Body of pancreas (tissue), 4 donors: Measurements from ENCODE around the gene CDV3.

Source experiments
- POLR2A ChIP-seq, 3 donors: fragments of 450-650 bp; IDR thresholded peaks; one replicate each; pipeline ENCODE4 v1.6.1; 2016; ENCODE audit warnings: antibody characterized with exemption in 3 of 3, mild to moderate bottlenecking in 2 of 3
- TF ChIP-seq, protein P1 (sequence below), 7 experiments: fragments of 450-650 bp in 4 of 7; fragments of 200-600 bp in 3 of 7; sonication (generic) in 3 of 7; IDR thresholded peaks; one replicate each; pipeline ENCODE4 v1.5.1; 2016 to 2019; ENCODE audit warnings: antibody characterized with exemption in 7 of 7

DNA sequence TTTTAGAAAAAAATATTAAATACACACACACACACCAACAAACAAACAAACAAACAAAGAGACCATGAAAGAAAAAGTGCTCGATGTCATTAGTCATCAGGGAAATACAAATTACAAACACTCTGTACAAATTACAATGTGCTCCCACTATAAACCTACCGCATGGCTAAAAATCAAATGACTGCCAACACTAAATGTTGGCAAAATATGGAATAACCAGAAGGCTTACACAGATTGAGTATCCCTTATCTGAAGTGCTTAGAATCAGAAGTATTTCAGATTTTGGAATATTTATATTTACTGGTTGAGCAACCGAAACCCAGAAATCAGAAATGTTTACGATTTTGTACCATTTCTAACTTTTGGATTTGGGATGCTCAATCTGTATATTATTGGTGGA lies 33.4 kb downstream of the CDV3 start:
- TF ChIP-seq, protein P1, sequence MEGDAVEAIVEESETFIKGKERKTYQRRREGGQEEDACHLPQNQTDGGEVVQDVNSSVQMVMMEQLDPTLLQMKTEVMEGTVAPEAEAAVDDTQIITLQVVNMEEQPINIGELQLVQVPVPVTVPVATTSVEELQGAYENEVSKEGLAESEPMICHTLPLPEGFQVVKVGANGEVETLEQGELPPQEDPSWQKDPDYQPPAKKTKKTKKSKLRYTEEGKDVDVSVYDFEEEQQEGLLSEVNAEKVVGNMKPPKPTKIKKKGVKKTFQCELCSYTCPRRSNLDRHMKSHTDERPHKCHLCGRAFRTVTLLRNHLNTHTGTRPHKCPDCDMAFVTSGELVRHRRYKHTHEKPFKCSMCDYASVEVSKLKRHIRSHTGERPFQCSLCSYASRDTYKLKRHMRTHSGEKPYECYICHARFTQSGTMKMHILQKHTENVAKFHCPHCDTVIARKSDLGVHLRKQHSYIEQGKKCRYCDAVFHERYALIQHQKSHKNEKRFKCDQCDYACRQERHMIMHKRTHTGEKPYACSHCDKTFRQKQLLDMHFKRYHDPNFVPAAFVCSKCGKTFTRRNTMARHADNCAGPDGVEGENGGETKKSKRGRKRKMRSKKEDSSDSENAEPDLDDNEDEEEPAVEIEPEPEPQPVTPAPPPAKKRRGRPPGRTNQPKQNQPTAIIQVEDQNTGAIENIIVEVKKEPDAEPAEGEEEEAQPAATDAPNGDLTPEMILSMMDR (IDR thresholded peaks at IDR 0.05) = no peak
- no peak for TF ChIP-seq POLR2A (IDR thresholded peaks at IDR 0.05)
